NCI-H2227 treated with DMSO at 0.1 percent for 48 hours (cell line): Measurements from ENCODE around the gene CYP2A6.
"Not testable (repeated sequence)": the region's sequence is repeated elsewhere in the genome, so short reads cannot be mapped to it uniquely, and the experiment has no call there.

ENCODE experiments used
- DNase-seq: peaks from one replicate; lab custom pipeline; 2025; lab: John Stamatoyannopoulos, UW

CYP2A6 gene

DNA sequence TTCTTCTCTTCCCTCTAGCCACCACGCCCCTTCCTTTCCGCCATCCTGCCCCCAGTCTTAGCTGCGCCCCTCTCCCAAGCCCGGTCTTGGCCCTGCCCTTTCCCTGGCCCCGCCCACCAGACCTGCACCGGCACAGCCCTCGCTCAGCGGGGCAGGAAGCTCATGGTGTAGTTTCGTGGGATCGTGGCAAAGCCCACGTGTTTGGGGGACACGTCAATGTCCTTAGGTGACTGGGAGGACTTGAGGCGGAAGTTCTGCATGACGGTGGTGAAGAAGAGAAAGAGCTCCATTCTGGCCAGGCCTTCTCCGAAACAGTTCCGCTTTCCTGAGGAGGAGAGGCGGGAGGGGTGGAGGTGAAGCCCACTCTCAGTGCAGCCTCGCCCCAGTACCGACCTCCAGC is 6.6 kb downstream of the CYP2A6 start:
- DNase-seq = not testable (repeated sequence)

DNA sequence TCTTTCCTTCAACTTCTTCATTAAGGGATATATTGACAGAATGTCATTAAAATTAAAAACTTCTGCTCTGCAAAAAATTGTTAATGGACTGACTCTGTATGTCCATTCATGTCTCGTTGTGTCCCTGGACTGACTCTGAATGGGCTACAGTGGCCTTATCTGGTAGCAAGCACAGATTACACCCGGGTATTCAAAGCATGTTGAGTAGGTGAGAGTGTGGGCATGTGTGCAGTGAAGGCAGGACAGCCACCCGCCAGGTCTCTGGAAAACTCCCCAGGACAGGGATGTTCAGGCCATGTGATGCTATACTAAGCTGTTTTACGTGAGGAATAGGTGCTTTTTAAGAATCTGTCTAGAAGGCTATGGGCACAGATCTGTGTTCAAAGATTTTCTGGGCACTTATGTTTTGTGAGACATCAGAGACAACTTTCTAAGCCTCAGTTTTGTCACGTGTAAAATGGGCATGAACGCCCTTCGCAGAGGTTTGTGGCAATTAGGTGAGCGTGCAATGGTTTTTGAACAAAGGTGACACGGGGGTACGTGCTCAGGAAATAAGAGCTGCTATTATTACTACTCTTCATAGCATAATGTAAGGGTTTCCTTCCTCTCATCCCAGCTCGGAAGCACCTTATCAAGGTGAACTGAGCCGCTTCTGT is 7.1 kb downstream of the CYP2A6 start:
- not testable (repeated sequence) for DNase-seq

DNA sequence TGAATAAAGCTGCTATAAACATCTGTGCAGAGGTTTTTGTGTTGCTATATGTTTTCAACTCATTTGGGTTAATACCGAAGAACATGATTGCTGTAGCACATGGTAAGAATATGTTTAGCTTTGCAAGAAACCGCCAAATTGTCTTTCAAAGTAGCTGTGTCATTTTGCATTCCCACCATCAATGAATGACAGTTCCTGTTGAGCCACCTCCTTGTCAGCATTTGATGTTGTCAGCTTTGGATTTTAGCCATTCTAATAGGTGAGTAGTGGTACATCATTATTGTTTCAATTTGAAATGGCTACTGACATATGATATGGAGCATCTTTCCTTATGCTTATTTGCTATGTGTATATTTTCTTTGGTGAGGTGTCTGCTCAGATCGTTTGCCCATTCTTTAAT is 8.2 kb downstream of the CYP2A6 start:
- not testable (repeated sequence) for DNase-seq

DNA sequence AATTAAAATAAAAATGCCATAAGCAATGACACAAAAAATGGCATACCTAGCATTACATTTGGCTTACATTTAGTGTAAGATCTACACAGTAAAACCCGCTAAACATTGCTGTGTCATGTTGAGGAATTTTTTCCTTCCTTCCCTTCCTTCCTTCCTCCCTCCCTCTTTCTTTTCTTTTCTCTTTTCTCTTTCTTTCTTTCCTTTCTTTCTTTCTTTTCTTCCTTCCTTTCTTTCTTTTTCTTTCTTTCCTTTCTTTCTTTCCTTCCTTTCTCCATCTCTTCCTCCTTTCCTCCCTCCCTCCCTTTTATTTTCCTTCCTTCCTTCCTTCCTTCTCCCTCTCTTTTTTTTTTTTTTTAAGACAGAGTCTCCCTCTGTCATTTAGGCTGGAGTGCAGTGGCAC is 11.8 kb downstream of the CYP2A6 start:
- not testable (repeated sequence) for DNase-seq

DNA sequence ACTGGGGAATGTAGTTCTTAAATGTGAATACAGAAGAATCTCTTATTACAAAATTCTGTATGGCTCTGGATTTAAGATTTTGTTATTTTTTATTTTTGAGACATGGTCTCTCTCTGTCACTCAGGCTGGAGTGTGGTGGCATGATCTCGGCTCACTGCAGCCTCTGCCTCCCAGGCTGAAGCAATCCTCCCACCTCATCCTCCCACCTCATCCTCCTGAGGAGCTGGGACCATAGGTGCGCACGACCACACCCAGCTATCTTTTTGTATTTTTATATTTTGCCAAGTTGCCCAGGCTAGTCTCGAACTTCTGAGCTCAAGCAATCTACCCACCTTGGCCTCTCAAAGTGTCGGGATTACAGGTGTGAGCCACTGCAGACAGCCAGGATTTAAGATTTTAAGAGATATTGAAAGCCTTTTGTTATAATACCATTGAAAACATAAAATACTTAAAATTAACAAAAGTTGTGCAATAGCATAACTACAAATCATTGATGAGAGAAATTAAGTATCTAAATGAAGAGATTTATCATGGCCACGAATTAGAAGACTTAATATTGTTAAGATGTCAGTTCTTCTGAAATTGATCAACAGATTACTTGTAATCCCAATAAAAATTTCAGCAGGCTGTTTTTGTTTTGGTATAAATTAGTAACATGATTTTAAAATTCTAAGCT is 13.4 kb downstream of the CYP2A6 start:
- DNase-seq = no peak

DNA sequence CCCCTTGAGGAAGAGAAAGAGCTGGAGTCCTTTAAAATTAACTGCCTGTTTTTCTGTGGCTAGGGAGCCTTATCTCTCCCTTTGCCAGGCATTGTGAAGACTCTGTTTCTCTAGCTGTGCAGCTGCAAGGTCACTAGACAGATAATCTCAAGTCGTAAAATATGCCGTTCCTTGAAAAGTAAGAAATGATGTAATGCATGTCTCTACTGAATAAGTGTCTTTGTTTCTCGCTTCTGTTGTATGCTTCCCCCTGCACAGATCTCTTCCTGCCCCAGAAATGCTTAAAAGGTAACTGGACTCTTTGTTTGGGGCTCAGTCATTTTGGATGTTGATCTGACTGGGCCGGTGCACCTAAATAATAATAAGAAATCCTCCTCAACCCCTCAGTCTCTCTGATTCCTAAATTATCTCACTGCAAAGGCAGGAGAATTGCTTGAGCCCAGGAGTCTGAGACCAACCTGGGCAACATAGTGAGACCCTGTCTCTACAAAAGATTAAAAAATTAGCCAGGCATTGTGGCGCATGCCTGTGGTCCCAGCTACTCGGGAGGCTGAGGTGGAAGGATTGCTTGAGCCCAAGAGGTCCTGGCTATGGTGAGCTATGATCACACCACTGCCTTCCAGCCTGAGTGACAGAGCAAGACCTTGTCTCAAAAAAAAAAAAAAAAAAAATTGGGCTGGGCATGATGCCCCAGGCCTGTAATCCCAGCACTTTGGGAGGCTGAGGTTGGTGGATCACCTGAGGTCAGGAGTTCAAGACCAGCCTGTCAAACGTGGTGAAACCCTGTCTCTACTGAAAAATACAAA is 16.3 kb downstream of the CYP2A6 start:
- not testable (repeated sequence) for DNase-seq

DNA sequence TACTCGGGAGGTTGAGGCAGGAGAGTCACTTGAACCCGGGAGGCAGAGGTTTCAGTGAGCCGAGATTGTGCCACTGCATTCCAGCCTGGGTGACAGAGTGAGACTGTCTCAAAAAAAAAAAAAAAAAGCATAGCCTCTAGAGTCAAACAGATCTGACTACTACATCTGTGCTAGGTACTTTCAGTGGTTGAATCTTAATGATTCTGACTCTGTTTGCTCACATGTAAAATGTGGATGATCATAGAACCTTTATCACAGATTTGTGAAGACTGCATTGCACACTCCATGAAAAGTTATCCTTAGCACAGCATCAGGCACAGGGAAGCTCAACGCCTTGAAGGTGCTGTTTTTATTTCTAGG is 17.8 kb downstream of the CYP2A6 start:
- not testable (repeated sequence) for DNase-seq

DNA sequence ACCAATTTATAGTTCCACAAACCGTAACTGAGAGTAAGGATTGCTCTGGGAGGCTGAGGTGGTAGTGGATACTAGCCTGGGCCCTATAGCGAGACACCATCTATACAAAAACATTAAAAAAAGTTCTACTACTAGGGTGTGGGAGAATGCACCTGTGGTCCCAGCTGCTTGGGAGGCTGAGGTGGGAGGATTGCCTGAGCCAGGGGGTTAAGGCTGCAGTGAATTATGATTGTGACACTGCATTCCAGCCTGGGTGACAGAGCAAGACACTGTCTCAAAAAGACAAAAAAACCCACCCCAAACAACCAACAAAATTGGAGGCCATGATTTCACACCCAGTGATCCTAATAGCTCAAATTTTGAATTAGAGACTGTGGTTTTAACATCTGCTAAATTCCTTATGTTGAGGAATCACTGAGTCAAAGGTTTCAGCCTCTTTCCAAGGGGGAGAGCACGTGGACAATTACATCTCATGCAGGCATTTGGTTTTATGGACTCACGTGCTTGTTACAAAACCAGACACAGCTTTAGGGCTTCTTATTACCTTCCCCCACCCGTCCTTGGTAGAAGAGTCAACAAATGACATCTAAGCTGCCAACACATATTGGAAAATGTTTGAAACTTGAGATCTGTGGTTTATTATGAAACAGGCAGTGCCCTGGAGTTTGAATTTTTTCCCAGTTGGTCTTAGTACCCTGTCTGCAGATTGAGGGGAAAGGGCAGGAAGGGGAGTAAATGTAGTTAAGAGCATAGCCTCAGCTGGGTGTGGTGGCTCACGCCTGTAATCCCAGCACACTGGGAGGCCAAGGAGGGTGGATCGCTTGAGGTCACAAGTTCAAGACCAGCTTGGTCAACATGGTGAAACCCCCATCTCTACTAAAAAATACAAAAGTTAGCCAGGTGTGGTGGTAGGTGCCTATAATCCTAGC is 18.5 kb downstream of the CYP2A6 start:
- no peak for DNase-seq

DNA sequence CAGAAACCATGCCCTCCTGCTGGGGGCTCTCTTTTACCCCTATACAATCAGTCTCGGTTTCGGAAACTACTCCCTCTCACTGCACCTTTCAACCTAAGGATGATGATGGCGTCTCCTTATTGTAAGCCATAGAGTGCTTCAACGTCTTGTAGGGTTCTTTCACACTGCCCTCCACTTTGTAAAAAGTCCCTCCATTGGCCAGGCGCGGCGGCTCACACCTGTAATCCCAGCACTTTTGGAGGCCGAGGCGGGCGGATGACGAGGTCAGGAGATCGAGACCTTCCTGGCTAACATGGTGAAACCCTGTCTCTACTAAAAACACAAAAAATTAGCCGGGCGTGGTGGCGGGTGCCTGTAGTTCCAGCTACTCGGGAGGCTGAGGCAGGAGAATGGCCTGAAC is 19.5 kb downstream of the CYP2A6 start:
- not testable (repeated sequence) for DNase-seq

DNA sequence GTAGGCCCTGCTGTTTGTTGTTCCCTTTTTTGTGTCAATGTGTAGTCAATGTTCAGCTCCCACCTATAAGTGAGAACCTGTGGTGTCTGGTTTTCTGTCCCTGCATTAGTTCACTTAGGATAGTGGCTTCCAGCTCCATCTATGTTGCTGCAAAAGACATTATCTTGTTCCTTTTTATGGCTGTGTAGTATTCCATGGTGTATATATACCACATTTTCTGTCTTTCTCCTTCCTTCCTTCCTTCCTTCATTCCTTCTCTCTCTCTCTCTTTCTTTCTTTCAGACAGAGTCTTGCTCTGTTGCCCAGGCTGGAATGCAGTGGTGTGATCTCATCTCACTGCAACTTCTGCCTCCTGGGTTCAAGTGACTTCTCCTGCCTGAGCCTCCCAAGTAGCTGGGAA is 21.0 kb downstream of the CYP2A6 start:
- no peak for DNase-seq

DNA sequence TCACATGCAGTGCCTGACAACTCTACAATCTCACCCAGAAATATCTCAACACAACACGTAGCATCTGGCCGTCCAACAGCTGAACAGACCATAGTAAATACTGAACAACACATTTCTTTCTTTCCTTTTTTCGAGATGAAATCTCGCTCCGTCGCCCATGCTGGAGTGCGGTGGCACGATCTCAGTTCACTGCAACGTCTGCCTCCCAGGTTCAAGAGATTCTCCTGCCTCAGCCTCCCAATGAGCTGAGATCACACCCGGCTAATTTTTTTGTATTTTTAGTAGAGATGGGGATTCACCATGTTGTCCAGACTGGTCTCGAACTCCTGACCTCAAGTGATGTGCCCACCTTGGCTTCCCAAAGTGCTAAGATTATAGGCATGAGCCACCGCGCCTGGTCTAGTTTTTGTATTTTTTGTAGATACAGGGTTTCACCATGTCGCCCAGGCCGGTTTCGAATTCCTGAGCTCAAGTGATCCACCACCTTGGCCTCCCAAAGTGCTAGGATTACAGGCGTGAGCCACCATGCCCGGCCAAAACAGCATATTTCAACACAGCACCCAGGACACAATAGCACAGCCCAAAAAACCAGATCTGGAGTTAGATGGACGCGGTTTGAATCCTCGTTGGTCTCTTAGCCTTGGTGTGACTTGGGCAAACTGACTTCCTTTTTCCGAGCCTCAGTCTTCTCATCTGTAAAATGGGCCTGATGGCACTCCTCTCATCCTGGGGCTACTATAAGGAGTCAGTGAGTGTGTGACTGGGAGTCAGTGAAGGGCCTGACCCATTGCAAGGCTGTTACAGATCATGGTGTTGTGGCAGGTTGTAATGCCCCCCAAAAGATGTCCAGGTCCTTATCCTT is 22.6 kb downstream of the CYP2A6 start:
- no peak for DNase-seq

DNA sequence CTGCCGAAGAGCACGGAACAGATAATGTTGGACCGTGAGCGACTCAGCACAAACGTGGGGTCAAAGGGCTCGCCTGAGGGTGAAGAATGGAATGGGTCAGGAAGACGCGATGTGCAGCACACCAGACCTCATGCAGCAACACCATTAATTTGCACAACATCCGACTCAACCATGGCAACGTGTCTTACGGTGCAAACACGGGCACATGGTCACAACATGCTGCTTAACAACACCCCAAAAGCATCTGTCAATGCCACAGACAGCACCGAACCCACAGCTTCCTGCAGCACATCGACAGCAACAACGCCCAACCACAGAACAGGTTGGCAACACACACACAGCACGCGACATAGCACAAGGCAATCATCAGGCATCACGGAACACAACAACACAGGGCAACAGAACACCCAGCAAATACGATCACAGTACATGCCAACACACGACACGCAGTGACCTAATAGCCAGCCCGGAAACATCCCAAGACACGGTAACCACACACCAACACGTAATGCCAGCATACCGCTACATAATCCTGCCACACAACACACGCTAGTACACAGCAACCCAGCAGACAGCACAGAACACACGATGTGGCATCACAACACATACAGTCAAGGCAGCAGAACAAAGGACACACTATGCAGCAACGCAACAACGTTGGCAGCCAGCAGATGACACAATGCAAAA is 23.4 kb downstream of the CYP2A6 start:
- DNase-seq = not testable (repeated sequence)

DNA sequence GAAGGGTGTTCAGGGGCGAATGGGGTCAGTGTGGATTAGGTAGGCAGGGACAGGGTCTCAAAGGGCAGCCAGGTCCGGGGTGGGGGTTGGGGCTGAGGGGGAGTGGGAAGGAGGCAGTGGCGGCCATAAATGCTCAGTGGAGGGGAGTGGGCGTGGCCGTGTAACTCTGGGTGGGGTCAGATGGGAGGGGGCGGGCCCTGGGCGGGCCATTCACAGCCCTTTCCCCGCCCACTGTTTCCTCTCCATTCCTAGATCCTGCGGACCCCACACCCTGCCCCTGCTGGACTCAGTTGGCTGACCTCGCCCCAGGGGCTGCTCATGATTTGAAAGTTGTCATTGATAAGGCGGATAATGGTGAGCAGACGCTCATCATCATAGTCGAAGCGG is 23.9 kb downstream of the CYP2A6 start:
- DNase-seq = not testable (repeated sequence)

DNA sequence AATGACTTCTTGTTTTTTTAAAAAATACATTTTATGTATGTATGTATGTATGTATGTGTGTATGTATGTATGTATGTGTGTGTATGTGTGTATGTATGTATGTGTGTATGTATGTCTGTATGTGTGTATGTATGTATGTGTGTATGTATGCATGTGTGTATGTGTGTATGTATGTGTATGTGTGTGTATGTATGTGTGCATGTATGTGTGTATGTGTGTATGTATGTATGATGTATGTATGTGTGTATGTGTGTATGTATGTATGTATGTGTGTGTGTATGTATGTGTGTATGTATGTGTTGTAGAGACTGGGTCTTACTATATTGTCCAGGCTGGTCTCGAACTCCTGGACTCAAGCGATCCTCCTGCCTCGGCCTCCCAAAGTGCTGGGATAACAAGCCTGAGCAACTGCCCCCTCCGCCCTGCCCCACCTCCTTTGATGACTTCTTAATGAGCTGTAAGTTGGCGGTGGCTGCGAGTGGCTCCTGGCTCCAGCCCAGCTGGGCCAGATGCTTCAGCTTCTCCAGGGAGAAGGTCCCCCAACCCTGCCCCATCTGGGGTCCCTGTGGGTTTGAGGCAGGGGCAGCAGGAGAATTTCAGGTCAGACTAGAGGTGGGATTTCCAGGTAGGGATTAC is 24.7 kb downstream of the CYP2A6 start:
- DNase-seq = not testable (repeated sequence)

DNA sequence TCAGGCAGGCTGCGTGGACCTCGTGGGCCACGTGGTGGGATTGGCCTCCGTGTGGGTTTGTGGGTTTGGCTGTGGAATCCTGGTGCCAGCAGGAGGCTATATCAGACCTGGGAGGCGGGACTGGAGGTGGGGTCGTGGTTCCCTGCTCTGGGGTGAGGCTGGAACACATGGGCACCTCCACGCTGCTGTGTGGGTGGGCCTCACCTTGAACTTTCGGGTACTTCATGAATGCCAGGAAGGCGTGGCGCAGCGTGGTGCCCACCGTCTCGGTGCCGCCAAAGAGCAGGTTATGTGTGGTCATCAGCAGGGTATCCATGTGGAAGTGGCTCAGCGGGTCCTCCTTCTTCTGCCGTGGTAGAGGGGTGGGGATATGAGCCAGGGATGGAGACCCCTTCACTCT is 25.3 kb downstream of the CYP2A6 start:
- DNase-seq = not testable (repeated sequence)

DNA sequence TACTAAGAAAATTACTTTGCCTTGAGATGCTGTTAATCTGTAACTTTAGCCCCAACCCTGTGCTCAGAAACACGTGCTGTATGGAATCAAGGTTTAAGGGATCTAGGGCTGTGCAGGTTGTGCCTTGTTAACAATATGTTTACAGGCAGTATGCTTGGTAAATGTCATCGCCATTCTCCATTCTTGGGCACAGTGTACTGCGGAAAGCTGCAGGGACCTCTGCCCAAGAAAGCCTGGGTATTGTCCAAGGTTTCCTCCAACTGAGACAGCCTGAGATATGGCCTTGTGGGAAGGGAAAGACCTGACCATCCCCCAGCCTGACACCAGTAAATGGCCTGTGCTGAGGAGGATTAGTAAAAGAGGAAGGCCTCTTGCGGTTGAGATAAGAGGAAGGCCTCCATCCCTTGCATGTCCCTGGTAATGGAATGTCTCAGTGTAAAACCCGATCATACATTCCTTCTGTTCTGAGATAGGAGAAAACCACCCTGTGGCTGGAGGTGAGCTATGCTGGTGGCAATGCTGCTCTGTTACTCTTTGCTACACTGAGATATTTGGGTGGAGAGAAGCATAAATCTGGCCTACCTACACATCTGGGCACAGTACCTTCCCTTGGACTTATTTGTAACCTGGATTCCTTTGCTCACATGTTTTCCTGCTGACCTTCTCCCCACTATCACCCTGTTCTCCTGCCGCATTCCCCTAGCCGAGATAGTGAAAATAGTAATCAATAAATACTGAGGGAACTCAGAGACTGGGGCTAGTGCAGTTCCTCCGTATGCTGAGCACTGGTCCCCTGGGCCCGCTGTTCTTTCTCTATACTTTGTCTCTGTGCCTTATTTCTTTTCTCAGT is 27.3 kb downstream of the CYP2A6 start:
- not testable (repeated sequence) for DNase-seq

DNA sequence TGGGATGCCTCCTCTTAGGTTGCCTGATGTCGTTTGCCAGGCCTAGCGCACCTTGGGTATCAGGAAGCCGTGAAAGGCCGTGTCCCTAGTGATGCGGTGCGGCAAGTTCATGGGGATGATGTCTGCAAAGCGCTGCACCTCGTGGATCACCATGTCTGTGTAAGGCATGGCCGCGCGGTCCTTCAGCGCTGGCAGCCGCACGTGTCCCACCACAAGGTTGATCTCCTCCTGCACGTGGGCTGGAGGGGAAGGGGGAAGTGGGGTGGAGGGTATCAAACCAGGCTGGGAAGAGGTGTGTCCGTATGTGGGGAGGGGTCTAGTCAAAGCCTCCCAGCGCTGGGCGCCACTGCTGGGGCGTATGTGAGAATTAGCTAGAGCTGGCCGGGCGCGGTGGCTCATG is 28.1 kb downstream of the CYP2A6 start:
- DNase-seq = no peak

DNA sequence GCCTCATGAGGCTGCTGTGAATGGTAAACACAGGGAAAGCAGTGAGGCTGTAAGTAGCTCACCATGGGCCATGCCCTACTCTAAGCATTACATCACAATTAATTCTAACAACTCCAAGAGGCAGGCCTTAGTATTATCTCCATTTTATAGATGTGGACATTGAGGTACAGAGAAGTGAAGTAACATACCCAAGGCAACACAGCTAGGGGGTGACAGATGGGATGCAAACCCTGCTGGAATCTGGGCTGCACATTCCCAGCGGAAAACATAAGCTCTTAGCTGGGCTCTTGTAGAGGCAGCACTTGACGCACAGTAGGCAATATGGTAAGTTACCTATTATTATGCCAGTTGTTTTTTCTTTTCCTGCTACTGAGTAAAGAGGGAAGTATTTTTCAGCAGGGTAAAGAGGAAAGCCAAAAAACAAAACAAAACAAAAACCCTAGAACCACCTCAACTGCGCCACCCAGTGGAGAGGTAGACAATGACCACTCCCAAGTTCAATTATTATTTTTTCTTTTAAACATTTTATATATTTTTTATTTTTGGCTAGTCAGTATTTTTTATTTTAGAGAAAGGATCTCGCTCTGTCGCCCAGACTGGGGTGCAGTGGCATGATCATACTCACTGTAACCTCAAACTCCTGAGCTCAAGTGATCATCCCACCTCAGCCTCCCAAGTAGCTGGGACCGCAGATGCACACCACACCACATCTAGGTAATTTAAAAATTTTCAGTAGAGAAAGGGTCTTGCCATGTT is 30.6 kb downstream of the CYP2A6 start:
- peak; percentile 49 for DNase-seq
